HG03159 (cell line): ENCODE data around the gene FOSB.
A peak's percentile ranks its signal among the peaks of the same experiment; 100 is the strongest.

Experiments
- ATAC-seq: cut with Tn5 transposase; IDR thresholded peaks from one replicate; pipeline ENCODE4 v1.9.1; 2021; ENCODE audit warnings: mild to moderate bottlenecking, moderate library complexity; ENCODE audit not compliant: unreplicated experiment

The FOSB gene

DNA sequence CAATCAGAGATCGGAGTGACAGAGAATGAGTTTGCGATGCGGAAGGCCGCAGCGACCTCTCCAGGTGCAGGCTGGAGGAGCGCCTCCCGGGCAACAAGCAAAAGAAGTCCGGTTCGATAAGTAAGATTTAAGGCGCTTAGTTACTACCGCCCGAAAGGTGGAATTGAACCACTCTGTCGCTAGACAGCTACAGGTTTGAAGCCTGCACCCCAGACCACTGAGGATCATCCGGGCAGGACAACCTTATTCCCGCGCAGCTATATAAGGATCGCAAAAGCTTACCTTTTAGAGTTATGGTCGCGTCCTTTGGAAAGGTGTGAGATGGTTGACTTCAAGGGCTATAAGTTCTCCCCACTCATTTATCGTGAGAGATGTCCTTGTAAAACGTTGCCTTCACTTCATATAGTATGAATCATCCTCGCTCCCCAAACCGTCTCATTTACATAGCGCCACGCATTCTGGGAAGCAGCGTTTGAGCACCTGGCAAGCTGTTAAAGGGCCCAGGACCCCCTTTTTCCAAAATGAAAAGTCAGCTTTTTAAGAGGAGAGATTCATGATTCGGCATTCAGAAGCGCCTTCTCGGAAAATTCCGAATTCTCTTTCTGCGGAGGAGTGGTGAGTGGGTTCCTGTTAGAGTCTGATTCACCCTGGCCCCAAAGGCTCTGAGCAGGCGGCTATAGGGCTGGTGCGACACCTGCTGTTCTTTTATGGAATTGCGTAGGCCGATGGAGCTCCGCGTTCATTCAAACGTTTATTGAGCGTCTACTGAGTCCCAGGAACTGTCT, 10.8 kb downstream of the FOSB start:
- ATAC-seq = peak; percentile 66

DNA sequence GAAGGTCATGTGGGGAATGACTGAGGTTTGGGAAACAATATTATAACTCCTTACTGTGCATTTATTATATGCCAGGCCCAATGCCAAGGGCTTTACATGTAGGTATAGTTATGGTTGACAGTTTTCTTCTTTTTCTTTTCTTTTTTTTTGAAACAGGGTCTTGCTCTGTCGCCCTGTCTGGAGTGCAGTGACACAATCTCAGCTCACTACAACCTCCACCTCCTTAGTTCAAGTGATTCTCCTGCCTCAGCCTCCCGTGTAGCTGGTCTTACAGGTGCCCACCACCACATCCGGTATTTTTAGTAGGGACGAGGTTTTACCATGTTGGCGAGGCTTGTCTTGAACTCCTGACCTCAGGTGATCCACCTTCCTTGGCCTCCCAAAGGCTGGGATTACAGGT, 15.2 kb downstream of the FOSB start:
- ATAC-seq = no peak

DNA sequence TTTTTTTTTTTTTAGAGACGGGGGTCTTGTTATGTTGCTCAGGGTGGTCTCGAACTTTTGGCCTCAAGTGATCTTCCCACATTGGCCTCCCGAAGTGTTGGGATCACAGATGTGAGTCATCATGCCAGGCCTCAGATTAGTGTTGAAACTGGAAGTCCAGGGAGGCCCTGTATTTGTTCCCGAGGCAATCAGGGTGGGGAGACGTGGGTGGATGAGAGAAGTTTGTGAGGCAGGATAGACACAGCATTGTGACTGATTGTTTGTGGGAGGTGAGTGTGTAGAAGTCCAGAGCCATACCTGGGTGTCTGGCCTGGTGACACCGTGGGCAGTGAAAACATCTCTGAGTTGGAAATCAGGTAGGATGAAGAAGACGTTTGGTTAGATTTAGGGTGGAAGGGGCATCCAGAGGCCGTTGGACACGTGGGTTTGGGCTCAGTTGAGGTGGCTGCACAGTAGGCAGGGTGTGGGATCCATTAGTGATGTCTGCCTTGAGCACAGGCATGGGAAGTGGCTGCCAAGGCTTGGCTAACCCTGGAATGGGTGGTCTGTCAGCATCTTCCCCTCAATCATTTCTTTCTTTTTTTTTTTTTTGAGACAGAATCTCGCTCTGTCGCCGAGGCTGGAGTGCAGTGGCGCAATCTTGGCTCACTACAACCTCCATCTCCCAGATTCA, 16.6 kb downstream of the FOSB start:
- no peak for ATAC-seq

DNA sequence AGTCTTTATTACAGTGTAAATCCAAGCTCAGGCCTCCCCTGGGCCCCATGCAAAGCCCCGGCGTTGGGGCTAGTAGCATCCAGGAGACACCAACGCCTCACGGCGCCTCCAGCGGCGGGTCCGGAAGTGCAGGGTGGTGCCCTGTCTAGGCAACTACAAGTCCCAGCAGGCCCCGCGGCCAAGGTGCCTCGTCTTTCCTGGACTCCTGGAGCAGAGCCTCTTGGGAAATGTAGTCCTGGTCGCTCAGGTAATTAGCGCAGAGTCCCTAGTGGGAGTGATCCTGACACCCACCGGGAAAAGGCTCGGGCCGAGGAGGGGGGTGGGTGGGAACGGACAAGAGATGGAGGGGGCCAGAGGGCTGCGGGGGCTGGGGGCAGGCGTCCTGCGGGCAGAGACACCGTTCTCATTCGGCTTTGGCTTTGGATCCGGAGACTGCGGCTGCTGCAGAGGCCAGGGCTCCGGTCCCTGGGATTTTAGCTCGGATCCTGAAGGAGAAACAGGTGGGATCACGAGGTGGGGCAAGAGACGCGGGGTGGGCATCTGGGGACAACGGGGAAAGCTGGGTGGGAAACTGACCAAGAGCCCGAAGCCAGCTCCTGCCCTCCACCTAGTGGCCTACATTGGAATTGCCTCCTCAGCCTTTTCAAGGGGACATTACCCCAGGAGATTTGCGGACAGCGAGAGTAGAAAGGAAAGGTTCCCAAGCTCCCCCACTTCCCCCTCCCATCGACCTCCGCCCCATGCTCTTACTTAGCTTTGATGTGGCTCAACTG, 17.7 kb downstream of the FOSB start:
- ATAC-seq = peak; percentile 92

DNA sequence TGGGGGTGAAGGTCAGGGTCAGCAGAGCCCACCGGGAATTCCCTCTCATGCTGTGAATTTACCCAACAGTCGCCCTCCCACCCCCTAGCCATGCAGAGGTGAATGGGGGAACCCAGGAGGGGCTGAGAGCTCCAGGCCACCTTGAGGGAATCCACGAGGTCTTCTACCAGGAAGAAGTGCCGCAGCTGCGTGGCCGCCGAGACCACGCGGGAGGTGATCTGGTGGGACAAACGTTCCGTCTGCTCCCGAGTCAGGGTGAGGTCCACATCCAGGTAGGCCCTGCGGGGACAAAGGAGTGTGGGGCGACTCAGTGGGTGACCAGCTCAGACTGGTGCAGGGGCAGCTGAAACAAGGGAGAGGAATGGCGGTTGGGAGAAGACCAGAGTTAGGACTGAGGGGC, 20.9 kb downstream of the FOSB start:
- no peak for ATAC-seq

DNA sequence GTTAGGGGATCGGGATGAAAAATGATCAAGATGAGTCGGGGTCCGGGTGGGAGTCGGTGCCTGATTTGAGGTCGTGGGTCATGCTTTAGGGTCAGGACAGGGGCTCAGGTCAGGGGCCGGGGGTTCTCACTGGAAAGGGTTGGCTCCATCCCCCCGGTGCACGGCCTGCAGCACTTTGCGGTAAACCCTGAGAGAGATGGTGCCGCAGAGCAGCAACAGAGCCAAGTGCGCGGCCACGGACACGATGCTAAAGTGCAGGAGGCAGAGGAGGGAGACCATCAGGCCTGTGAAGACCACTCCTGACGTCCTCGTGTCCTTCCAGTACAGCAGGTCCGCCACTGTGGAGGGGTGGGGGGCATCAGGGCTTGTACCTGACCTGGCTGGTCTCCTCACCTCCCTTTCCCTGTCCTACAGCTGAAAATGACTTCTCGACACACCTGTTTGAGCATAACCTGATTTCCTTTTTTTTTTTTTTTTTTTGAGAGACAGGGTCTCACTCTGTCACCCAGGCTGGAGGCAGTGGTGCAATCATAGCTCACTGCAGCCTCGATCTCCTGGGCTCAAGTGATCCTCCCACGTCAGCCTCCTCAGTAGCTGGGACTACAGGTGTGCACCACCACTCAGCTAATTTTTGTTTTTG, 21.5 kb downstream of the FOSB start:
- no peak for ATAC-seq

DNA sequence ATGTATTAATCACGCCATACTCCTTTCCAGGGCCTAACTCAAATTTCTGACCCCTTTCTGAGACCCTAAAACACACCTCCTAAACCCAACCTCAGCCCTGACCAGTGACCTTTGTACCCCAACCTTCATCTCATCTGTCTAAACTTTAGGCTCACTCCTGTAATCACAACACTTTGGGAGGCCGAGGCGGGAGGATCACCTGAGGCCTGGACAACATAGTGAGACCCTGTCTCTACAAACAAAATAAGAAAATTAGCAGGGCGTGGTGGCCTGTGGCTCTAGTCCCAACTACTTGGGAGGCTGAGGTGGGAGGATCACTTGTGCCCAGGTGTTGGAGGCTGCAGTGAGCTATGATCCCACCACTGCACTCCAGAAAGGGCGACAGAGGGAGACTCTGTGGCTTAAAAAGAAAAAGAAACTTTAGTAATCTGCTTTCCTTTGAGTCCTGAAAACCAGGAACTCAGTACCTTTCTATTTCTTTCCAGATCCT, 24.4 kb downstream of the FOSB start:
- ATAC-seq = no peak

DNA sequence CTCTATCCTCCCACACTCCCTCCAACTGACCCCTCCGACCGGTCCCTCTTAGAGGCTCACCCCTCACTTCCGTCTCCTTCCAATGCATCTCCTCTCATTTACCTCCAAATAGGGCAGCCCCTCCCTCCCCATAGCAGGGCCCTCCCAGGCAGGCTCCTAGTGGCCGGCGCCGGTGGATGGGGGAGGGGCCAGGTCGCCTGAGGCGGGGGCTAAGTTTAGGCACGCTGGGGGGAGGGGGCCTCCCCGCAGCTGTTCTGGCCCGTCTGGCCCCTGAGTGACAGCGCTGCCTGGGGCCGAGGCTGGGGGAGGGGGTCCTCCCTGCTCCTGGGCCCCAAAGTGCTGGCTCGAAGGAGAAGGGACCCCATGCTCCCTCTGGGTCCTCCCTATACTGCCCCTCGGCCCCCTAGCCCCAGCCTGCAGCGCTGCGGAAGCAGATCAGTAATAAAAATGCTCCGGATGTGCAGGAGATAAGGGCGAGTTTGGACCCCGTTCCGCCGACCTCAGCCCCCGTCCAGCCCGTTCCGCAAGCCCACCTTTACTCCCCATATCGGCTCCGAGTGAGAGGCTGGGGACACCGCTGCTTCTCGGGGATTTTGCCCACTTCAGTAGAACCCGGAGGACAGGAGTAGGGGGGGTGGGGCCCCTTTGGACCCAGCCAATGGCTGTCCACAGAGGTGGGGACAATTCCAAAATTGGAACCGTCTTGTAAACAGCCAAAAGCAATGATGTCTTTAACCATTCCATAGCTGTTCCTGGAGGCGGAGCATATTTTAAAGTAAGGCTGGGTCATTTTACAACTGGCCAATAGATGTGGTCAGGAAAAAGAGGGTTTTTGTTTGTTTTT, 25.1 kb downstream of the FOSB start:
- no peak for ATAC-seq

DNA sequence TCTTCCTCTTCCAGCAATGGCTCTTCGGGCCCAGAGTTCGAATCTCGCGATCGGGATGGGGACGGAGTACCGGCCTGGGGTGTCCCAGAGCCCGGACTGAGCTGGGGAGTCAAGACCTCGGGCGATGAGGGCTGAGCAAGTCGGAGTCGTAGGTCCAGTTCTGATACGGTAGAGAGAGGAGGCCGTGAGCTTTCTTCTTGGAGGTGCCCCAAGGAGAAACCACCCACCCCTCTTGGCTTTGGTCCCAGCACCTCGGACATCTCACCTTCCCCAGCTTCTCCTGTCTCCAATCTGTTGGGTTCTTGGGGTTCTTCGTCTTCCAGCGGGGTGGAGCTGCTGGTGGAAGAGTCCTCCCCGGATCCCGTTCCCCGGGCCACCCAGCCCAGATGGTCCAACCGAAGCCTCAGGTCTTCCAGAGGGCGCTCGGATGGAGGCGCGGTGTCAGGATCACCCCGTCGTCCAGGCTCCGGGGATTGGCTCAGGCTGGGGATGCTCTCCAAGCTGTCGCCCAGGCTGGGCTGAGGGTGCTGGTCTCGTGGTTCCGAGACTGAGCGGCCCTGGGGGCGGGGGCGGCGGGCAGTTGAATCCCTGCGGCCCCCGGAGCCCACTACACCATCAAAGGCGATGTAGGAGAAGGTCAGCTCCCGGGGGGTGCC, 26.6 kb downstream of the FOSB start:
- ATAC-seq = no peak

DNA sequence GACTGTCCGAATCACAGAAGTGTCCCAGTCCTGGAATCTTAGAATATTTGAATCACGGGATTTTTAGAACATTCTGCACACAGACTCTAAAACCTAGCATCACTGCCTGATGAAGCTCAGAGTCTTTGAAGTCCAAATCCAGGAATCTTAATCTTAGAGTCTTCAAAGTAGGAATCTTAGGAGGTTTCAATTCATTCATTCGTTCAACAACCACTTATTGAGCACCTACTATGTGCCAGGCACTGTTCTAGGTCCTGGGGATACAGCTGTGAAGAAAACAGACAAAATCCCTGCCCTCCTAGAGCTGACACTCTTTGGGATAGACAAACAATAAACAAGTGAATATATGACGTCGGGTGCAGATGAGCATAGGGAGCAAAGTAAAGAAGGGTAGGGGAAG, 27.4 kb downstream of the FOSB start:
- no peak for ATAC-seq

DNA sequence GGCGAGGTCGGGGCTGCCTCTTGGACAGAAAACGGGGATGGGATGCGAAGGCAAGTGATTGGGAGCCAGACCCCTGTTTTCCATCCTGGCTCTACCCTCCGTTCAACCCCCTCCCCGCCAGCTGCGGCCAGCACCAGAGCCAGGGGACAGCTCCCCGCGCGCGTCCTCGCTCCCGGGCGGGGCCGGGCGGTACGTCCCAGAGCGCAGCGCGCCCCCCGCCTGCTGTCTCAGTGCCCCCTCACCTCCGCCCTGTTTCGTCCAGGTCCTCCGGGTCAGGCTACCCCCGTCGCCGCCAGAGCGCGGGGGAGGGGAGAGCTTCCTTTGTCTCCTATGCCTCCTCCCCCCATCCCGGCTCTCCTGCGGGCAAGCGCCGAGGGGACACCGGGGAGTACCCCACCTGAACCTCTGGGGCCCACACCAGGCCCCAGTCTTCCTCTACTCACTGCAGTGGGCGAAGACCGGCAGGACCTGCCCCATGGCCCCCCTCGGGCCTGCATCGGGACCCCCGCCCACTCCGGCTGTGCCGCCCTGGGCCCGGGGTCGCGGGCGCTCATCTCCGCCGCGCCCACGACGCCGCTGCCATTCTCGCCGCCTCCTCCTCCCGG, 28.7 kb downstream of the FOSB start:
- no peak for ATAC-seq

DNA sequence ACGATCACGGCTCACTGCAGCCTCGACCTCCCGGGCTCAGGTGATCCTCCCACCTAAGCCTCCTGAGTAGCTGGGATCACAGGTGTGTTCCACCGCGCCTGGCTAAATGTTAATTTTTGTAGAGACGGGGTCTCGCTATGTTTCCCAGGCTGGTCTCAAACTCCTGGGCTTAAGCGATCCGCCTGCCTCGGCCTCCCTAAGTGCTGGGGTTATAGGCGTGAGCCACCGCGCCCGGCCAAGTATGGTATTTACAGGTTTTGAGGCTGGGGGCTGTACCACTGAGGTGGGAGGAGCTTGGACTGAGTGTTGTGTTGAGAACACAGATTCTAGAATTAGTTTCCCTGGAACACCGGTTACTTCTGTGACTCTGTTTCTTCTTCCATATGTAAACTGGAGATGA, 30.0 kb downstream of the FOSB start:
- no peak for ATAC-seq

DNA sequence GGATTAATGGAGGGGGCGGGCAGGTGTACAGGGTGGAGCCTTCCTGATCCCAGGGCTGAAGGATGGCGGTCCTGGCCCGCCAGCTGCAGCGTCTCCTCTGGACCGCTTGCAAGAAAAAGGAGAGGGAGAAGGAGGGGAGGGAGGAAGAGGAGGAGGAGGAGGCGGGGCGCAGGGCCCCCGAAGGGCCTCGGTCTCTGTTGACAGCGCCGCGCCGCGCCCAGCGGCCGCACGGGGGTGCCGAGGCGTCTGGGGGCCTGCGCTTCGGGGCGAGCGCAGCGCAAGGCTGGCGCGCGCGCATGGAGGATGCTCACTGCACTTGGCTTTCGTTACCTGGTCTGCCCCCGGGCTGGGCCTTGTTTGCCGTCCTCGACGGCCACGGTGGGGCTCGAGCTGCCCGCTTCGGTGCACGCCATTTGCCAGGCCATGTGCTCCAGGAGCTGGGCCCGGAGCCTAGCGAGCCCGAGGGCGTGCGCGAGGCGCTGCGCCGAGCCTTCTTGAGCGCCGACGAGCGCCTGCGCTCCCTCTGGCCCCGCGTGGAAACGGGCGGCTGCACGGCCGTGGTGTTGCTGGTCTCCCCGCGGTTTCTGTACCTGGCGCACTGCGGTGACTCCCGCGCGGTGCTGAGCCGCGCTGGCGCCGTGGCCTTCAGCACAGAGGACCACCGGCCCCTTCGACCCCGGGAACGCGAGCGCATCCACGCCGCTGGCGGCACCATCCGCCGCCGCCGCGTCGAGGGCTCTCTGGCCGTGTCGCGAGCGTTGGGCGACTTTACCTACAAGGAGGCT, 30.8 kb downstream of the FOSB start, which contains the start of gene PPM1N:
PPM1N (plus strand) TSS at position 33 of the 785 bp plus-strand sequence; CDS start at position 63, 30 bp downstream.
- ATAC-seq = no peak

DNA sequence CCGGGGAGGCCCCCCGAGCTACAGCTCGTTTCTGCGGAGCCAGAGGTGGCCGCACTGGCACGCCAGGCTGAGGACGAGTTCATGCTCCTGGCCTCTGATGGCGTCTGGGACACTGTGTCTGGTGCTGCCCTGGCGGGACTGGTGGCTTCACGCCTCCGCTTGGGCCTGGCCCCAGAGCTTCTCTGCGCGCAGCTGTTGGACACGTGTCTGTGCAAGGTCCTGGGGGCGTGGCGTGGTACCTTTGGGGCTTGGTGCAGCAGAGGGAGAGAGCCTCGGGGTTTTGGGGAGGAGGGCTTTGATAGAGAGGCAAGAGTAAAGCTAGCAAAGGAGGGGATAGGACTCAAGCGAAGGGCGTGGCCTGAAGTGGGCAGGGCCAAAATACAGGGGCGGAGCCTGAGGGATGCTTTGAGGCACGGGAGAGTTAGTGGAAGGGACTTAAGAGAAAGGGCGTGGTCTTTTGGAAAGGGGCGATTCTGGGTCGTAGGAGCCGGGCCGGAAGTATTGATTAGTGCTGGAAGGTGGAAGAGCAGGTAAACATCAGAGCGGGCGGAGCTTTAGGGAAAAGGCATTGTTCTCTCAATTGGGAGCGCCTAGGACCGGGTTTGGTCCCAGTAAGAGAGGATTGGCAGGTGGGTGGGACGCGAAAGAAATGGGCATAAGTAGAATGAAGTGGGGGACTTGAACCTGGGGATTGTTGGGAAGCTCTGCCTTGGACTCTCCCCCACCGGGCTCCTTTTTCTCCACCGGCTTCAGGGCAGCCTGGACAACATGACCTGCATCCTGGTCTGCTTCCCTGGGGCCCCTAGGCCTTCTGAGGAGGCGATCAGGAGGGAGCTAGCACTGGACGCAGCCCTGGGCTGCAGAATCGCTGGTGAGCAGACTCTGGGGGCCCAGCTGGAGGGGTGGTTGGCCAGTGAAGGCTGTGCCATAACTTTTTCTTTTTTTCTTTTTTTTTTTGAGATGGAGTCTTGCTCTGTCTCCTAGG, 31.7 kb downstream of the FOSB start:
- no peak for ATAC-seq

DNA sequence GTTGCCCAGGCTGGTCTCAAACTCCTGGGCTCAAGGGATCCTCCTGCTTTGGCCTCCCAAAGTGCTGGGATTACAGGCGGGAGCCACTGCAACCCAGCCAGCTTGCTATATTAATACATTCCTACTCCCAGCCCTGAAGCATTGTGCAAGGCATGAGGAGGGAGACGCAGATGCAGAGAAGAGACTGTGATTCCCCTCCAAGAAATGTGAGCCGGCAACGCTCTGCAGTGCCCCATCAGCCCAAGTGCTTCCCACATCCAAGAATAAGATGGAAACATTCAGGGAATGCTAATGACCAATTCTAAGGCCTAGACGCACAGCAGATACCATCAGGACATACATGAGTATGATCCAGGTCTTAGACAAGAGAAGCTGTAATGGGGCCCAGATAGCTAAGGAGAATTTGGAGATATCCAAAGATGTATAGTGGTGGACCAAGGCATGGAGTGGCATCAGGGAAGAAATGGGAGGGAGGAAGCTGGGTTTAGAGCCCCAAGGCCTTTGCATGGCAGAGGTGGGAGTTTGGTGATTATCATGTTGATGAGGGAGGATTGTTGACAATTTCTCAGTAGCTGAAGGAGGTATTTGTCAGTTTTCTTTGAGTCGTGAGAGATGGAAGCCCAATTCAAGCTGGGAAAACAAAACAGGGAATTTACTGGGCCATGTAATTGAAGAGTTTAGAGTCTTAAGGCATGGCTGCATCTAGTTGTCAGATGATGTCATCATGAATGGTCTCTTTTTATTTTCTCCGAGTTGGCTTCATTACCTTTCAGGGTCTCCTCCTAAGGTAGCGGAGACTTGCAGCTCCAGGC, 33.3 kb downstream of the FOSB start:
- no peak for ATAC-seq

DNA sequence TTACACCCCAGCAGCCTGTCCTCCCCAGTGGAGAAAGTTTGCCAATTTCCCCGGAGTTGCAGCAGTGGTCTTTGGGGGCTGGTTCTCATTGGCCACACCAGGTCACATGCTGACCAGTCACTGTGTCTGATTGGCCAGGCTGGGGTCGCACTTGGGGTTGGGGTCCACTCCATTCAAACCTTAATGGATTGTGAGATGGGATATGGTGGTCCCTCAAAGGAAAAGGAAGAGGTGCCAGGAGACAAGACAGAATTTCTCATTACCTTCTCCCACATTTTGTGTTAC, 33.9 kb downstream of the FOSB start:
- ATAC-seq = no peak

DNA sequence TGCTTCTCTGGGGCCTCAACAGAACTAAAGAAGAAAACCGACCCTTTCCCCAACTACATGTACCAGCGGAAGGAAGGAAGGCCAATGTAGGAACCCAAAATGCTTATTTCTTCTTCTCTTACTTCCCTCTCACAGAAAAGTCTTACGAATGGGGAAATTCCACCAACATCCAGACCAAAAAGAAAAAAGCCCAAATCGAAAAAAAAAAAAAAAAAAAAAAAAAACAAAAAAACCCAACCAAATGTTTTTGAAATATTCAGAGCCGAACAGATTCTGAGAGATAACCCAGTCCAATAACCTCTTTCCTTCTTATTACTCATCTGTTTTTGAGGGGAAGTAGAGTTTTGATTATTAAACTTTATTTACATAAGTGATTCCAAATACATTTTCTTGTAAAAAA, 34.3 kb downstream of the FOSB start:
- no peak for ATAC-seq
